ENCODE results near the gene ETHE1.

- TF ChIP-seq CTCF (IDR thresholded peaks at IDR 0.05) (no peak), POLR2A (IDR thresholded peaks at IDR 0.05) (no peak)
These were observed 19.1 kb downstream of the ETHE1 start for GRCh38 chr19:43507880-43508279.
